Medulla oblongata (tissue), 1 donor: Measurements from ENCODE around the gene PPP4R1.

Experiments
- DNase-seq: peaks from one replicate; pipeline ENCODE4 v3.0.0-alpha.2; 2015; ENCODE audit errors: extremely low spot score

PPP4R1 gene

DNA sequence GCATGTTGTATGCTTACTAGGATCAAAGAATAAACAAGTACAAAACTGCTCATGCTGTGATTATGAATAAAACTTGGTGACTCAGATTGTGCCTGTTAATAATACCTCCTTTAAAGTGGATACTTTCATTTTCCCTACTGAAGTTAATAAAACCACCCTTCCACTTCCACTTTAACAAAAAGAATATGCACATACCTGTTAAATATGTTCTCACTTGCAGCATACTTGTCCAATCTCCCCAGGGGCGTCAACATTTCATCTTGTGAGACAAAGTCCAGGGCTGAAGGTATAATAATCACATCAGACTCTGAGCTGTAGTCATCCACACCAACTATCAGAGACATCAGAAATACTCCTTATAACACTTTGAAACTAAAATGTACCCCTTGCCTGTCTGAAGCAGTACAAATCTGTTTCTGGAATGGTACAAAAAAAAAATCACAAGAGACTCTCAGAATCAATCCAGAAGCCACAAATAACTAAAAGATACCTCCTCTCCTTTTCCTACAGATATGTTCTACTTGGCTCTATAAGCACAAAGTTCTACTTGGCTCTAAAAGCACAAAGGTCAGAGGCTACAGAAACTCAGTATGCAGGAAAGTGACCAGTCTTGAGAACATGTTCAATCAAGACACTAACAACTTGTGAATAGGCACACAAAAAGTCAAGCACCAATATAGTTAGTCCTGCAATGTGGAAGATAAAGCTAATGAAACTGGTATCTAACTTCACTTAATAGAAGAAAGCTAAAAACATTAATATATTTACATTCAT, 19.3 kb downstream of the PPP4R1 start:
- DNase-seq, result no peak

GRCh38 chr18:9587924-9588323, 26.4 kb downstream of the PPP4R1 start:
- DNase-seq, result no peak

DNA sequence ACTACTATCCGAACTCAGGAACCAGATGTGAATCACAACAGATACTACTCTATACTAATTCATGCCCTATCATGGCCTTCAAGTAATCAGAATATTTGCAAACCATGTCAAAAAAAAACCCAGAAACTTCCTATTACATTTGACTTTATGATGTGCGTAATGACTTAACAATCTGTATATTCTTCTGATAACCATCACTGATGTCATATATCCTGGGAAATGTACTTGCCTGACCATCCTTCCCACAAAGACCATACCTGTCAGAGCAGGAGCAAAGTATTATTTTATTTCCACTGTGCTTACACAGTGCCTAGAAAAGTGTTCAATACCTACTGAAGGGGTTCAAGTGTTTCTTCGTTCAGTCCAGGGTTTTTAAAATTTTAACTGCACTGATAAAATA, 27.5 kb downstream of the PPP4R1 start:
- no peak for DNase-seq

GRCh38 chr18:9581667-9582066, 32.7 kb downstream of the PPP4R1 start:
- no peak for DNase-seq

GRCh38 chr18:9578306-9578705, 36.1 kb downstream of the PPP4R1 start:
- no peak for DNase-seq

- no peak for DNase-seq
Observed at GRCh38 chr18:9577361-9577760, 37.0 kb downstream of the PPP4R1 start.

DNA sequence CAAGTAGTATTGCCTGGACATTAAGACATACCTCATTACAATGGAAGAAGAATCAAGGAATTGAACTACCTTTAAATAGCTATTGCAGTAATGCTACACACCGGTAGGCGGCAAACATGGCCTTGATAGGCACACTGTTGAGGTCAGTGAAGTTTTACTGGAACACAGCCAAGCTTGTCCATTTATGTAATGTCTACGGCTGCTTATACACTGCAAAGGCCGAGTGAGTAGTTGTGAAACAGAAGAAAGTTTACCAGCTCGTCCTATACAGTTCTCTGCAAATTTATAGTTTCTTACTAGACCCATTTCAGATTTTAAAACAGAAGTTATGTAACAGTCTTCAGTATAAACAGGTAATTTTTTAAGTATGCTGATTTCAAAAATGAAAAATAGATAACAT, 38.8 kb downstream of the PPP4R1 start:
- DNase-seq, result peak; percentile 94

DNA sequence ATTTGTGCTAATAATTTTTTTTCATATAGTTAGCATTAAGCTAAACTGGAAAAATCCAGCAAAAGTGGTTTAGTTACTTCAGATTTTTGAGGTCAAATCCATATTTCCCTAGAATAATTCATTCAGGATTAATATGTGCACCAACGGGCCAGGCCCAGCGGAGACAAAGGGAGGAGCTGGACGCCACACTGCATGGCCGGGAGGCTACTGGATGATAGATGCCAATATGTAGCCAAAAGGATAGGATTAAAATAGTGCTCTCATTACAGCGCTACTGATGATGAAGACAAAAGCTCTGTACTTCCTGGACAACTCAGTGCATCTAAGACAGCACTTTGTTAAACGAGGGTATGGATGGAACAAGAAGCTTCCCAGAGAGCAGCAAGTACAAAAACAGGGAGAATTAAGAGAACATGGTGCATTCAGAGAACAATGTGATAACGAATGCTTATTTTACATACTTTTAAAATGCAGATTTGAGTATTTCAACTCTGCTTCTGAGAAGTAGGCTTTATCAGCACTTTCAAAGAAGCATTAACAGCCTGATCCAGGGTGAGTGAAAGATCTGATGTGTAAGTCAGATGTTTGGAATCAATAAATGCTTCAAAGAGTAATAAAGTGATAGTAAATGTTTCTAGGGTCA, 39.8 kb downstream of the PPP4R1 start:
- no peak for DNase-seq

GRCh38 chr18:9571546-9571945, 42.8 kb downstream of the PPP4R1 start:
- no peak for DNase-seq

GRCh38 chr18:9570255-9570654, 44.1 kb downstream of the PPP4R1 start:
- DNase-seq, result no peak

DNA sequence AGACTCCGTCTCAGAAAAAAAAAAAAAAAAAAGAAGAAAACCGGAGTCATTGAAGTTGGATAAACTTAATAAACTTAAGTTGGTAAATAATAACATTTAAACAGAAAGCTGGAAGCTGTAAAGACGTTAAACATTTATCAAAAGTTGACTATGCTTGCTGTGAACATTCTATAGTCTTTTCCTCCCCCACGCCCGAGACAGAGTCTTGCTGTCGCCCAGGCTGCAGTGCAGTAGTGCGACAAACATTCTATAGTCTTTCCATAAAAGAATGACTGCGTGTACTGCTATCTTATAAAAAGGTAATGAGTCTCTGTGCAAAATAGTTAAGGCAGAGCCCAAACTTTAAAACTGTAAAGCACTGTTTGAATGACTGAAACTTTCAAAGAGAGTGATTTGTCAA, 45.2 kb downstream of the PPP4R1 start:
- DNase-seq, result no peak

DNA sequence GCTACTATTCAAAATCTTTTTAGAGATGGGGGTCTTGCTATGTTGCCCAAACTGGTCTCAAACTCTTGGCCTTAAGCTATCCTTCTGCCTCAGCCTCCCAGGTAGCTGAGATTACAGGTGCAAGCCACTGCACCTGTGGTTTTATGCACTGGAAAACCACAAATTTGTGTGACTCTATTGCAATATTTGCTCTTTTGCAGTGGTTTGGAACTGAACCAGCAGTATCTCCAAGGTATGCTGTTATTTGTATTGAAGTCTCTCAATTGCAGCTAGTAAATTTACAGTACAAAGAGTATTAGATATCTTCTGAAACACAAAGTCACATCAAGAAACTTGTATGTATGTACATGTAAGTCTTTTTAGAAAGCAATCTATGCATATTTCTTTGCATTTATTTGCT, 46.2 kb downstream of the PPP4R1 start:
- DNase-seq, result no peak

DNA sequence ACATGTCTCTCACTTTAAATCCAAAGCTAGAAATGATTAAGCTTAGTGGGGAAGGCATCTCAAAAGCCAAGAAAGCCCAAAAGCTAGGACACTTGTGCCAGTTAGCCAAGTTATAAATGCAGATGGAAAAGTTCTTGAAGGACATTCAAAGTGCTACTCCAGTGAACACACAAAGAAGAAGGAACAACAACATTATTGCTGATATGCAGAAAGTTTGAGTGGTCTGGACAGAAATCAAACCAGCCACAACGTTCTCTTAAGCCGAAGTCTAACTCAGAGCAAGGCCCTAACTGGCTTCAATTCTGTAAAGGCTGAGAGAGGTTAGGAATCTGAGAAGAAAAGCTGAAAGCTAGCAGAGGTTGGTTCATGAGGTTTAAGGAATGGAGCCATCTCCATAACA, 49.0 kb downstream of the PPP4R1 start:
- DNase-seq, result no peak

- DNase-seq, result peak; percentile 36
Observed at GRCh38 chr18:9563331-9563730, 51.0 kb downstream of the PPP4R1 start.

GRCh38 chr18:9562584-9562983, 51.8 kb downstream of the PPP4R1 start:
- no peak for DNase-seq

- peak; percentile 13 for DNase-seq
Observed at GRCh38 chr18:9561759-9562158, 52.6 kb downstream of the PPP4R1 start.

GRCh38 chr18:9559253-9559652, 55.1 kb downstream of the PPP4R1 start:
- no peak for DNase-seq

DNA sequence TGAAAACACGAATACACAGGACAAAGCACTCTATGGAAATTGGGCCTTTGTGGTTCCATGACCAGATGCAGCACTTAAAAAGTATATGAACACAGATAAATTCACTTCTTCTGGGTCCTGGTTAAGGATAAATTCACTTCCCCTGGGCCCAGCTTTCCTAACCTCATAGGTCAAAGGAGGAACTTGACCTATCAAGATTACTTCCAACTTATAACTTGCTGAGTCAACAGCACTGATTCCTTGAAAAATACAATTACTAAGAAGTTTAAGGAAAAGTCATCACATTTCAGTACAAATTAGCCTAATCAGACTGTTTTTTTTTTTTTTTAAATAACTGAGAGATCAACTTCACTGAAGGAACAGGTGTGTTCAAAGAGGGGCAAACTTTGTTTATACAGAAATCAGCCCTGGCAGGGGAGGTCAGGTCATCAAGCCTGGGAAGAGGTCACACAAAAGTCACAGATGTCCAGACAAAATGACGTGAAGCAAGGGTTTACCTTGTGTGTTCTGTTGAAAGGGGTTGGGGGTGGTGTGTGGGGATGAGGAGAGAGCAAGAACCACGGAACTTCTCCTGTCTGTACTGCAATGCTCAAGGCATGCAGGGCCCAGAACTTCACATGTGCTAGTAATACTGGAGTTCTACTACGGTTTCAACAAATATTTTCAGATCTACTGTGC, 55.8 kb downstream of the PPP4R1 start:
- no peak for DNase-seq

DNA sequence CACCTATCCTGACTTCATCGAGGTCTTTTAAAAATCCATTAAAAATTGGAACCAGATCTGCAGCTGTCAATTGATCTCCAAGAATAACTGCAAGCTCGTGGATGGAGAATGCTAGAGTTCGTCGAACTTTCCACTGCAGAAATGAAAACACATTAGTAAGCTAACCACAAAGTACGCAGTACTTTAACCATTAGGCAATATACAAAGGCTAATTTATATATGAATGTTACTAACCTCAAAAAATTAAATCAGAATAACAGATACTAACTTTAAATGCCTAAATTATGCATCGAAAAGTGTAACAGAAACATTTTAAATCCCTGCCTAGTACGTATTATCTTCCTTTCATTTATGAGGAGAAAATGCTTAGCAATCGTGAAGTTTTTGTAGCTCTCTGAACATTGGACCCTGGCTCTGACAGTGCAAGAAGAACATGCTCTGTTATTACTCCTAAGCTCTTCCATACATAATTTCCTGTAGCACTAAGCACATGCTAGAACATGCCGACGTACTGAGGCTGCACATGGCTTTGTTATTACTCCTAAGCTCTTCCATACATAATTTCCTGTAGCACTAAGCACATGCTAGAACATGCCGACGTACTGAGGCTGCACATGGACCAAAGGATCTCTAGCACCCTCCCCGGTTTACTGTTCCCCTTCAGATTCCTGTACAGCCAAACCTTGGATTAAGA, 57.0 kb downstream of the PPP4R1 start:
- no peak for DNase-seq

GRCh38 chr18:9552616-9553015, 61.7 kb downstream of the PPP4R1 start:
- no peak for DNase-seq

- DNase-seq, result no peak
Observed at GRCh38 chr18:9552191-9552590, 62.2 kb downstream of the PPP4R1 start.

- DNase-seq, result no peak
Observed at GRCh38 chr18:9550429-9550828, 63.9 kb downstream of the PPP4R1 start.
